Skin of body (tissue), 2 donors: ENCODE data around the gene GRSF1. TPM values are rescaled to one million over a fixed set of nuclear protein-coding genes. Genes with fewer than 3 reads are reported as not detected.

ENCODE experiments used
- small RNA-seq: library from RNA; depleted of rRNA; stranded (forward); fragments of <200 nt; gene quantifications from one replicate; pipeline ENCODE3, GENCODE V24; 2014; ENCODE audit warnings: low replicate concordance
- total RNA-seq: library from RNA; depleted of rRNA; stranded (reverse); fragments of >200 nt; gene quantifications from one replicate; pipeline ENCODE4 v1.2.3, GENCODE V29; 2014

Gene GRSF1
- total RNA-seq, 1 donor from 2014 or later, result 52.6 TPM

Small RNA genes within 50 kb of the gene (small RNA-seq; reads per million reads assigned to genes)
- not detected for gene RF00026
- not detected for gene RNU6-891P

Other genes with a start within 250 kb of the GRSF1 start
- not detected for gene AMBN, start 247.6 kb downstream of the GRSF1 start, total RNA-seq
- 0.69 TPM for gene ENAM, start 211.1 kb downstream of the GRSF1 start, total RNA-seq
- 2.2 TPM for gene JCHAIN, start 173.4 kb downstream of the GRSF1 start, total RNA-seq
- gene UTP3, start 151.4 kb downstream of the GRSF1 start, total RNA-seq, result 18.8 TPM
- gene RUFY3, start 117.9 kb downstream of the GRSF1 start, total RNA-seq, result 75.1 TPM
- gene MOB1B, start 62.5 kb upstream of the GRSF1 start, total RNA-seq, result 23.6 TPM
- 25.3 TPM for gene DCK, start 153.8 kb upstream of the GRSF1 start, total RNA-seq